IMR-90 (cell line): Measurements from ENCODE around the gene PACSIN3. TPM values are rescaled to one million over a fixed set of nuclear protein-coding genes. Genes with fewer than 3 reads are reported as not detected.
A peak's percentile ranks its signal among the peaks of the same experiment; 100 is the strongest.

Source experiments
- ATAC-seq: fragments of 200-7000 bp; cut with Tn5 transposase; 2 replicates; pipeline ENCODE4 v1.9.1; 2020; ENCODE audit warnings: low read depth, mild to moderate bottlenecking, moderate library complexity
- BruUV-seq: library from RNA; stranded (reverse); fragments of 400-500 nt; replicated peaks from 2 replicates; lab custom pipeline; 2021; lab: Mats Ljungman, UMichigan
- CTCF ChIA-PET: fragments of 300-600 bp; formaldehyde crosslinking; extraction: SDS; loops from one replicate; lab custom pipeline; 2021; ENCODE audit warnings: antibody characterized with exemption; lab: Yijun Ruan, JAX
- POLR2A ChIA-PET: fragments of 300-600 bp; sonication (Branson Sonifier 250); formaldehyde crosslinking; loops from one replicate; lab custom pipeline; 2022; ENCODE audit warnings: antibody characterized with exemption; ENCODE audit not compliant: unreplicated experiment; lab: Charles Lee
- DNase-seq: peaks from one replicate; pipeline ENCODE4 v3.0.0; 2013
- H2AFZ ChIP-seq: replicated peaks from 2 replicates; pipeline ENCODE3; 2013; ENCODE audit warnings: low read length, mild to moderate bottlenecking; ENCODE audit not compliant: poor library complexity
- H2AK5ac ChIP-seq: 2 replicates; pipeline ENCODE4 v1.6.1; 2013; ENCODE audit warnings: low read depth, low read length, inconsistent platforms
- H2AK9ac ChIP-seq: replicated peaks from 2 replicates; pipeline ENCODE3; 2013; ENCODE audit warnings: mild to moderate bottlenecking, low read depth, low read length, moderate library complexity; ENCODE audit not compliant: poor library complexity
- H2BK120ac ChIP-seq: 2 replicates; pipeline ENCODE4 v1.6.1; 2013; ENCODE audit warnings: low read depth, low read length, inconsistent platforms
- H2BK15ac ChIP-seq: 3 replicates; pipeline ENCODE4 v1.6.1; 2013; ENCODE audit warnings: low read depth, low read length, inconsistent platforms
- H2BK20ac ChIP-seq: 2 replicates; pipeline ENCODE4 v1.6.1; 2013; ENCODE audit warnings: low read depth, mild to moderate bottlenecking, inconsistent platforms, low read length, moderate library complexity
- H2BK5ac ChIP-seq: 2 replicates; pipeline ENCODE4 v1.6.1; 2013; ENCODE audit warnings: mild to moderate bottlenecking, low read depth, low read length, inconsistent platforms; ENCODE audit not compliant: poor library complexity, severe bottlenecking
- H3K14ac ChIP-seq: replicated peaks from 2 replicates; pipeline ENCODE4 v1.6.1; 2013; ENCODE audit warnings: low read depth, low read length, inconsistent platforms
- H3K18ac ChIP-seq: 2 replicates; pipeline ENCODE4 v1.6.1; 2013; ENCODE audit warnings: low read depth, low read length, control low read depth
- H3K23ac ChIP-seq: 2 replicates; pipeline ENCODE4 v1.6.1; 2013; ENCODE audit warnings: low read depth, low read length, inconsistent platforms
- H3K27ac ChIP-seq: 2 replicates; pipeline ENCODE4 v1.5.1; 2013; ENCODE audit warnings: mild to moderate bottlenecking, control low read depth, low read length; ENCODE audit not compliant: insufficient read depth
- H3K27me3 ChIP-seq: 2 replicates; pipeline ENCODE4 v1.6.1; 2013; ENCODE audit warnings: low read length; ENCODE audit not compliant: control insufficient read depth, insufficient read depth
- H3K36me3 ChIP-seq: 2 replicates; pipeline ENCODE4 v1.6.1; 2013; ENCODE audit warnings: low read length, mixed read lengths; ENCODE audit not compliant: control insufficient read depth, insufficient read depth
- H3K4ac ChIP-seq: 2 replicates; pipeline ENCODE4 v1.6.1; 2013; ENCODE audit warnings: low read depth, low read length, inconsistent platforms
- H3K4me1 ChIP-seq: 2 replicates; pipeline ENCODE4 v1.6.1; 2013; ENCODE audit warnings: low read length, mixed read lengths; ENCODE audit not compliant: control insufficient read depth, insufficient read depth
- H3K4me2 ChIP-seq: 2 replicates; pipeline ENCODE4 v1.6.1; 2013; ENCODE audit warnings: low read depth, mild to moderate bottlenecking, control low read depth, low read length, moderate library complexity
- H3K4me3 ChIP-seq: 2 replicates; pipeline ENCODE4 v1.5.1; 2013; ENCODE audit warnings: low read depth, mild to moderate bottlenecking, control low read depth, low read length, moderate library complexity; ENCODE audit not compliant: insufficient read depth
- H3K56ac ChIP-seq: 2 replicates; pipeline ENCODE4 v1.6.1; 2013; ENCODE audit warnings: low read length, inconsistent platforms; ENCODE audit not compliant: insufficient read depth; ENCODE audit errors: extremely low read depth
- H3K79me1 ChIP-seq, 2 experiments: 2 replicates each; pipeline ENCODE4 v1.6.1; 2013; ENCODE audit warnings: low read length in 2 of 2, inconsistent platforms in 1 of 2, low read depth in 1 of 2
- H3K9ac ChIP-seq: 2 replicates; pipeline ENCODE4 v1.6.1; 2013; ENCODE audit warnings: low read depth, low read length, control low read depth
- H3K9me1 ChIP-seq: 2 replicates; pipeline ENCODE4 v1.6.1; 2013; ENCODE audit warnings: low read length, inconsistent platforms; ENCODE audit not compliant: insufficient read depth
- H3K9me3 ChIP-seq: 2 replicates; pipeline ENCODE4 v1.6.1; 2013; ENCODE audit warnings: low read length; ENCODE audit not compliant: control insufficient read depth, insufficient read depth
- H4K20me1 ChIP-seq: 2 replicates; pipeline ENCODE4 v1.6.1; 2013; ENCODE audit warnings: low read length, inconsistent platforms; ENCODE audit not compliant: insufficient read depth
- H4K5ac ChIP-seq: 2 replicates; pipeline ENCODE4 v1.6.1; 2013; ENCODE audit warnings: mild to moderate bottlenecking, low read depth, low read length, control low read depth
- H4K8ac ChIP-seq, 2 experiments: 2 replicates each; pipeline ENCODE4 v1.6.1; 2013; ENCODE audit warnings: low read depth in 2 of 2, low read length in 2 of 2, control low read depth in 1 of 2, inconsistent platforms in 1 of 2
- H4K91ac ChIP-seq: 2 replicates; pipeline ENCODE4 v1.6.1; 2013; ENCODE audit warnings: low read depth, low read length, inconsistent platforms; ENCODE audit not compliant: insufficient read depth
- BHLHE40 ChIP-seq: fragments of 150-350 bp; IDR thresholded peaks from 2 replicates; pipeline ENCODE4 v1.6.1; 2016; ENCODE audit warnings: mild to moderate bottlenecking, low read depth, low read length
- RFX5 ChIP-seq: IDR thresholded peaks from 2 replicates; pipeline ENCODE4 v1.8.0; 2012; ENCODE audit warnings: low read depth, mild to moderate bottlenecking, low read length, moderate library complexity
- USF2 ChIP-seq: fragments of 150-350 bp; IDR thresholded peaks from 2 replicates; pipeline ENCODE4 v1.6.1; 2017; ENCODE audit warnings: mild to moderate bottlenecking, antibody characterized with exemption, low read length, low read depth
- WGBS, 2 experiments: methylation state at CpG; one replicate each; pipeline versions ENCODE4 v1.1.5 to v1.1.7; 2013; ENCODE audit warnings: missing lambda C conversion rate in 2 of 2; ENCODE audit not compliant: insufficient read length in 1 of 2; ENCODE audit errors: extremely low coverage in 2 of 2; 5-methylcytosine and 5-hydroxymethylcytosine counted together
- dilution Hi-C: fragments of 300-500 bp; cut with HindIII; formaldehyde crosslinking; loops from one replicate; pipeline ENCODE4 v1.14.3; 2018; ENCODE audit warnings: low sequenced_read_pairs; ENCODE audit not compliant: unreplicated experiment
- in situ Hi-C: fragments of 300-500 bp; cut with MboI; formaldehyde crosslinking; loops from 3 replicates; pipeline ENCODE4 v1.14.3; 2019; ENCODE audit warnings: low sequenced_read_pairs, inconsistent platforms, mixed read lengths
- intact Hi-C: fragments of 100-400 bp; cut with micrococcal nuclease; formaldehyde crosslinking; loops from 2 replicates; pipeline ENCODE4 v1.10.0; 2022
- polyA plus RNA-seq, 3 experiments: library from polyadenylated mRNA; depleted of rRNA; stranded (reverse); fragments of >200 nt; gene quantifications; 2 replicates each; pipeline ENCODE4 v1.2.3, GENCODE V29; 2012; ENCODE audit warnings: low replicate concordance in 1 of 3
- total RNA-seq: library from RNA; depleted of rRNA; stranded (reverse); fragments of >200 nt; gene quantifications from 2 replicates; pipeline ENCODE4 v1.2.3, GENCODE V29; 2012

Gene PACSIN3
- total and polyA plus RNA-seq, 2 of the 4 experiments (the other 2 are of a cell fraction) = 19.2 to 21.1 TPM

GRCh38 chr11:47148903-47149531, 37.2 kb downstream of the PACSIN3 start:
- no peak overlapping the region for H4K5ac ChIP-seq
- H3K79me1 ChIP-seq = peaks cover 0 to 5% of the 10 kb centered on the region in 2 experiments; a peak in 1 of 4 replicates
- 41% methylated on average over 3 of the region's 10 CpGs; no CpG with 5 or more reads in 1 of the 2 experiments for WGBS, 2 experiments
- H3K27ac ChIP-seq = no peak overlapping the region
- ChIA-PET CTCF (interaction anchor here (0.6 to 1.0 kb wide), 2 partner anchors 22 to 182 kb away, joined by 3 read pairs; no protein-coding TSS in a partner anchor), POLR2A (no interaction called here)
- no peak overlapping the region for H3K4me3 ChIP-seq
- no peak overlapping the region for H4K8ac ChIP-seq
- BruUV-seq = no TSS peak
- H3K9me3 ChIP-seq = no peaks in the 10 kb centered on the region
- no peak overlapping the region for H2BK5ac ChIP-seq
- in situ Hi-C loops = no loop called here
- no peak overlapping the region for H3K4me2 ChIP-seq
- H2BK20ac ChIP-seq = no peak overlapping the region
- H3K23ac ChIP-seq = no peak overlapping the region
- peaks cover 14% of the 10 kb centered on the region for H3K4me1 ChIP-seq
- H2BK15ac ChIP-seq = no peak overlapping the region
- ATAC-seq (peak; percentile 19; the same call in 1 of the 2 replicates), DNase-seq (peak; percentile 49)
- peak overlapping the region; percentile 17 for H2AK9ac ChIP-seq
- H4K20me1 ChIP-seq = 0 out of 2 replicates have a peak, but pooled peaks cover 6% of the 10 kb centered on the region
- no peak overlapping the region for H2BK120ac ChIP-seq
- 0 out of 2 replicates have a peak, but pooled peaks have one; percentile 20 for TF ChIP-seq USF2
- no peak for TF ChIP-seq BHLHE40
- no peak for TF ChIP-seq RFX5
- no peak overlapping the region for H3K18ac ChIP-seq
- H3K14ac ChIP-seq = no peak overlapping the region
- H4K91ac ChIP-seq = no peak overlapping the region
- peaks cover 2% of the 10 kb centered on the region; the same call in 1 of the 2 replicates for H3K36me3 ChIP-seq
- H3K4ac ChIP-seq = no peak overlapping the region
- H3K27me3 ChIP-seq = no peaks in the 10 kb centered on the region
- no peak overlapping the region for H3K56ac ChIP-seq
- dilution Hi-C loops = no loop called here
- no peak overlapping the region for H3K9ac ChIP-seq
- intact Hi-C loops = loop anchor here (10.0 kb wide), 1 partner anchor 144 kb away; no protein-coding TSS in a partner anchor
- no peak overlapping the region for H2AK5ac ChIP-seq
- H3K9me1 ChIP-seq = peaks cover 13% of the 10 kb centered on the region; the same call in 1 of the 2 replicates
- H2AFZ ChIP-seq = peak overlapping the region; percentile 8
